Measurements from ENCODE around the gene CACNA2D3.

DNA sequence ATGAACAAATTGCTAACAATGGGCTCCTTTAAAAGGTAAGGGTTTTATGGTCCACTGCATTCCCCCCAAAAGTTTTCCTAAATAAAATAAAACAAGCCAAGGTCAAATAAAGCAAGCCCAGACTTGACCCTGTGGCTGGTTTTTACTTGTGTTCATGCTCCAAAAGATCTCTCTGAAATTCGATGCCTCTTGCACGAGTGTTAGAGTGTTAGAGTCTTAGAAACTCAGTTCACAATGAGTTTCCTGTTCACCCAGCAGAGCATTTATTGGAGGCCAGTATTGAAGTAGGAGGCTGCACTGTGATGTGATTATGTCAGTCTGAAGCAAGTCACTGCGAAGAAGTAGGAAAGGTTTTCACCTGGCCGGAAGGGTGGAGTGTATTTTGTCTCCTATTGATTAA is 865.4 kb downstream of the CACNA2D3 start:
- TF ChIP-seq, protein P1, sequence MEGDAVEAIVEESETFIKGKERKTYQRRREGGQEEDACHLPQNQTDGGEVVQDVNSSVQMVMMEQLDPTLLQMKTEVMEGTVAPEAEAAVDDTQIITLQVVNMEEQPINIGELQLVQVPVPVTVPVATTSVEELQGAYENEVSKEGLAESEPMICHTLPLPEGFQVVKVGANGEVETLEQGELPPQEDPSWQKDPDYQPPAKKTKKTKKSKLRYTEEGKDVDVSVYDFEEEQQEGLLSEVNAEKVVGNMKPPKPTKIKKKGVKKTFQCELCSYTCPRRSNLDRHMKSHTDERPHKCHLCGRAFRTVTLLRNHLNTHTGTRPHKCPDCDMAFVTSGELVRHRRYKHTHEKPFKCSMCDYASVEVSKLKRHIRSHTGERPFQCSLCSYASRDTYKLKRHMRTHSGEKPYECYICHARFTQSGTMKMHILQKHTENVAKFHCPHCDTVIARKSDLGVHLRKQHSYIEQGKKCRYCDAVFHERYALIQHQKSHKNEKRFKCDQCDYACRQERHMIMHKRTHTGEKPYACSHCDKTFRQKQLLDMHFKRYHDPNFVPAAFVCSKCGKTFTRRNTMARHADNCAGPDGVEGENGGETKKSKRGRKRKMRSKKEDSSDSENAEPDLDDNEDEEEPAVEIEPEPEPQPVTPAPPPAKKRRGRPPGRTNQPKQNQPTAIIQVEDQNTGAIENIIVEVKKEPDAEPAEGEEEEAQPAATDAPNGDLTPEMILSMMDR (IDR thresholded peaks at IDR 0.05; ENCODE audit: poor library complexity, severe bottlenecking), result no peak
- TF ChIP-seq EP300 (conservative IDR thresholded peaks at IDR 0.05; ENCODE audit: poor library complexity, severe bottlenecking), result no peak
- TF ChIP-seq RAD21 (conservative IDR thresholded peaks at IDR 0.05), result no peak
- TF ChIP-seq EZH2 (IDR thresholded peaks at IDR 0.05; ENCODE audit: borderline replicate concordance, insufficient read depth, low read length, poor library complexity, severe bottlenecking), result no peak
- TF ChIP-seq, protein P2, sequence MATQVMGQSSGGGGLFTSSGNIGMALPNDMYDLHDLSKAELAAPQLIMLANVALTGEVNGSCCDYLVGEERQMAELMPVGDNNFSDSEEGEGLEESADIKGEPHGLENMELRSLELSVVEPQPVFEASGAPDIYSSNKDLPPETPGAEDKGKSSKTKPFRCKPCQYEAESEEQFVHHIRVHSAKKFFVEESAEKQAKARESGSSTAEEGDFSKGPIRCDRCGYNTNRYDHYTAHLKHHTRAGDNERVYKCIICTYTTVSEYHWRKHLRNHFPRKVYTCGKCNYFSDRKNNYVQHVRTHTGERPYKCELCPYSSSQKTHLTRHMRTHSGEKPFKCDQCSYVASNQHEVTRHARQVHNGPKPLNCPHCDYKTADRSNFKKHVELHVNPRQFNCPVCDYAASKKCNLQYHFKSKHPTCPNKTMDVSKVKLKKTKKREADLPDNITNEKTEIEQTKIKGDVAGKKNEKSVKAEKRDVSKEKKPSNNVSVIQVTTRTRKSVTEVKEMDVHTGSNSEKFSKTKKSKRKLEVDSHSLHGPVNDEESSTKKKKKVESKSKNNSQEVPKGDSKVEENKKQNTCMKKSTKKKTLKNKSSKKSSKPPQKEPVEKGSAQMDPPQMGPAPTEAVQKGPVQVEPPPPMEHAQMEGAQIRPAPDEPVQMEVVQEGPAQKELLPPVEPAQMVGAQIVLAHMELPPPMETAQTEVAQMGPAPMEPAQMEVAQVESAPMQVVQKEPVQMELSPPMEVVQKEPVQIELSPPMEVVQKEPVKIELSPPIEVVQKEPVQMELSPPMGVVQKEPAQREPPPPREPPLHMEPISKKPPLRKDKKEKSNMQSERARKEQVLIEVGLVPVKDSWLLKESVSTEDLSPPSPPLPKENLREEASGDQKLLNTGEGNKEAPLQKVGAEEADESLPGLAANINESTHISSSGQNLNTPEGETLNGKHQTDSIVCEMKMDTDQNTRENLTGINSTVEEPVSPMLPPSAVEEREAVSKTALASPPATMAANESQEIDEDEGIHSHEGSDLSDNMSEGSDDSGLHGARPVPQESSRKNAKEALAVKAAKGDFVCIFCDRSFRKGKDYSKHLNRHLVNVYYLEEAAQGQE (IDR thresholded peaks at IDR 0.05; ENCODE audit: borderline replicate concordance), result no peak

All from neural cell (in vitro differentiated cells).